Measurements from ENCODE around the gene CELSR1.

The CELSR1 gene

DNA sequence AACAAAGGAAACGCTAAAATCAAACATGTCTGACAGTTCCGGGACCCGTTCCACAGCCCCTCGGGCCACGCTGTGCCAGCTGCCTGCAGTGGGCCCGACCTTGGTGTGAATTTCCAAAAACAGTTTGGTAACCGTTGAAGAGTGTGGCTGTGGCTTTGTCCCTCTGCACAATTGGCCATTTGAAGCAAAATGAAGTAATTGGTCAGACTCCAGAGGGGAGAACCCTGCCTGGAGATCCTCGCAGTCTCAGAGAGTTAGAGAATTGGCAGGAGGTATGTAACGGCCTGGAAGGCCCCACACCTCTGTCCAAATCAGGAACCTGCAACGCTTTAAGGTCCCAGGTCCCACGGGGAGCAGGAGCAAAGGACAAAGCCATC, 175.6 kb downstream of the CELSR1 start:
- H3K9me3 ChIP-seq (ENCODE audit: insufficient read depth, low read depth, low read length), result no peaks in the 10 kb centered on the region
- H2AFZ ChIP-seq (ENCODE audit: insufficient read depth, low read length, poor library complexity), result no peak overlapping the region
- H3K27ac ChIP-seq (ENCODE audit: low read depth, low read length), result no peak overlapping the region
- no peak overlapping the region for H2AK5ac ChIP-seq (ENCODE audit: low read length)
- H3K27me3 ChIP-seq (ENCODE audit: insufficient read depth, low read length), result no peaks in the 10 kb centered on the region
- H3K36me3 ChIP-seq (ENCODE audit: control insufficient read depth in 1 of 2, insufficient read depth in 2 of 2, low read length in 2 of 2), result peaks cover 45 to 58% of the 10 kb centered on the region in 2 experiments
- H4K12ac ChIP-seq (ENCODE audit: low read depth, low read length), result no peak overlapping the region
- H2BK5ac ChIP-seq (ENCODE audit: low read depth, low read length, poor library complexity), result no peak overlapping the region
- H3K14ac ChIP-seq (ENCODE audit: low read length), result no peak overlapping the region
- no peak overlapping the region for H3K4me3 ChIP-seq (ENCODE audit: low read depth, low read length)
- no peak overlapping the region for H2BK120ac ChIP-seq (ENCODE audit: insufficient read depth, low read length, poor library complexity)
- no peaks in the 10 kb centered on the region for H3K79me2 ChIP-seq (ENCODE audit: control insufficient read depth, insufficient read depth, low read length, poor library complexity)
- no peak overlapping the region for H3K23ac ChIP-seq (ENCODE audit: low read length)
- H3K4me2 ChIP-seq (ENCODE audit: low read length), result no peak overlapping the region
- no peak for DNase-seq
- no peak overlapping the region for H2BK12ac ChIP-seq (ENCODE audit: low read length)
- peaks cover 0 to 1% of the 10 kb centered on the region in 2 experiments for H3K4me1 ChIP-seq (ENCODE audit: control insufficient read depth in 1 of 2, insufficient read depth in 2 of 2, low read length in 2 of 2)
- no peak overlapping the region for H3K18ac ChIP-seq (ENCODE audit: low read length)
- H3K9ac ChIP-seq (ENCODE audit: low read length), result peak overlapping the region; percentile 25
- no peak overlapping the region for H4K8ac ChIP-seq (ENCODE audit: low read depth, low read length)
- H3K4ac ChIP-seq (ENCODE audit: low read depth, low read length), result no peak overlapping the region
- no CpG with 5 or more reads among the region's 11 CpGs for WGBS (ENCODE audit: extremely low coverage, insufficient coverage, insufficient read length)
- no peaks in the 10 kb centered on the region for H3K79me1 ChIP-seq (ENCODE audit: low read length)
- no peak overlapping the region for H4K91ac ChIP-seq (ENCODE audit: low read depth, low read length)

DNA sequence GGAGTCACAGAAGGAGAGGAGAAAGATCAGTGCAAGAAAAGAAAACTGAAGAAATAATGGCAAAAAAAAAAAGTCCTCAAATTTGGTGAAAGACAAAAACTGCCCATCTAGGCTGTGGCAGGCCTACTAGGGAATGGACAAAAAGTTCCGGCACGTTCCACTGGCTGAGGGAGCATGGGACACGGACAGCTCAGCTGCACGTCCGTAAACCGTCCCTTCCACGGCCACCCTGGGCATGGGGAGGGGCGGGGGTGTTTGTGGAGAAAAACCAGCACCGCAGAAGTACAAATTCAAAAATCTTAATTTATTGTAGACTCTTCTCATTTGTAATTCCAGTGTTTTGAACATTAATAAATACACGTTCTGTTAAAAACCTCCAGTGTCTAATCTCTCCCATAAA, 176.5 kb downstream of the CELSR1 start:
- H3K14ac ChIP-seq (ENCODE audit: low read length), result no peak overlapping the region
- no peak overlapping the region for H2AFZ ChIP-seq (ENCODE audit: insufficient read depth, low read length, poor library complexity)
- no peak overlapping the region for H4K8ac ChIP-seq (ENCODE audit: low read depth, low read length)
- DNase-seq, result no peak
- peaks cover 0 to 1% of the 10 kb centered on the region in 2 experiments for H3K4me1 ChIP-seq (ENCODE audit: control insufficient read depth in 1 of 2, insufficient read depth in 2 of 2, low read length in 2 of 2)
- no peak overlapping the region for H3K18ac ChIP-seq (ENCODE audit: low read length)
- no peak overlapping the region for H4K91ac ChIP-seq (ENCODE audit: low read depth, low read length)
- H3K9ac ChIP-seq (ENCODE audit: low read length), result no peak overlapping the region
- no peak overlapping the region for H3K27ac ChIP-seq (ENCODE audit: low read depth, low read length)
- H3K79me1 ChIP-seq (ENCODE audit: low read length), result no peaks in the 10 kb centered on the region
- no peak overlapping the region for H2AK5ac ChIP-seq (ENCODE audit: low read length)
- no peaks in the 10 kb centered on the region for H3K27me3 ChIP-seq (ENCODE audit: insufficient read depth, low read length)
- no peak overlapping the region for H3K4ac ChIP-seq (ENCODE audit: low read depth, low read length)
- no peak overlapping the region for H2BK120ac ChIP-seq (ENCODE audit: insufficient read depth, low read length, poor library complexity)
- no peak overlapping the region for H3K23ac ChIP-seq (ENCODE audit: low read length)
- no peaks in the 10 kb centered on the region for H3K79me2 ChIP-seq (ENCODE audit: control insufficient read depth, insufficient read depth, low read length, poor library complexity)
- no peak overlapping the region for H4K12ac ChIP-seq (ENCODE audit: low read depth, low read length)
- WGBS (ENCODE audit: extremely low coverage, insufficient coverage, insufficient read length), result no CpG with 5 or more reads among the region's 10 CpGs
- H3K36me3 ChIP-seq (ENCODE audit: control insufficient read depth in 1 of 2, insufficient read depth in 2 of 2, low read length in 2 of 2), result peaks cover 54 to 62% of the 10 kb centered on the region in 2 experiments
- H3K9me3 ChIP-seq (ENCODE audit: insufficient read depth, low read depth, low read length), result no peaks in the 10 kb centered on the region
- H3K4me2 ChIP-seq (ENCODE audit: low read length), result no peak overlapping the region
- no peak overlapping the region for H2BK12ac ChIP-seq (ENCODE audit: low read length)
- no peak overlapping the region for H3K4me3 ChIP-seq (ENCODE audit: low read depth, low read length)
- H2BK5ac ChIP-seq (ENCODE audit: low read depth, low read length, poor library complexity), result no peak overlapping the region

DNA sequence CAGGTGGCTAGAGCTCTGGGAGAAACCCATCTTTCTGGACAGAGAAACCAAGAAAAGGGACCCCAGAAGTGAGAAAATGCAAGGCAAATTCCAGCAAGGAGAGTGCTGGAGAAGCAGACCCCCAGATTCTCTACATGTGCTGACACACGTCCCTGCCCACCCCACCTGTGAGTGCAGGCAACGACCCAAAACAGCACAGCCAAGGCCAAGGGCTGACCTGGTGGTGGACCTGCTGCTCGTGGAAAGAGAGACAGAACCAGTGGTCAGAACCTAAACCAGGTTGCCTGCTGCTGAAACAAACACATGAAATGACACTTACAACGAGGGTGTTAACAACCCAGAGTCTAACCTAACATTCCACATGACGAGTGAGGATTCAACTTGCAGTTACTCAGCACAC, 177.3 kb downstream of the CELSR1 start:
- no peaks in the 10 kb centered on the region for H3K79me2 ChIP-seq (ENCODE audit: control insufficient read depth, insufficient read depth, low read length, poor library complexity)
- no peak overlapping the region for H3K23ac ChIP-seq (ENCODE audit: low read length)
- H2AFZ ChIP-seq (ENCODE audit: insufficient read depth, low read length, poor library complexity), result no peak overlapping the region
- H3K27ac ChIP-seq (ENCODE audit: low read depth, low read length), result no peak overlapping the region
- H3K27me3 ChIP-seq (ENCODE audit: insufficient read depth, low read length), result no peaks in the 10 kb centered on the region
- H3K14ac ChIP-seq (ENCODE audit: low read length), result no peak overlapping the region
- H3K36me3 ChIP-seq (ENCODE audit: control insufficient read depth in 1 of 2, insufficient read depth in 2 of 2, low read length in 2 of 2), result peaks cover 53 to 66% of the 10 kb centered on the region in 2 experiments
- WGBS (ENCODE audit: extremely low coverage, insufficient coverage, insufficient read length), result no CpG with 5 or more reads among the region's 5 CpGs
- H3K4ac ChIP-seq (ENCODE audit: low read depth, low read length), result no peak overlapping the region
- no peak overlapping the region for H2BK5ac ChIP-seq (ENCODE audit: low read depth, low read length, poor library complexity)
- H3K4me2 ChIP-seq (ENCODE audit: low read length), result no peak overlapping the region
- peaks cover 0 to 1% of the 10 kb centered on the region in 2 experiments for H3K4me1 ChIP-seq (ENCODE audit: control insufficient read depth in 1 of 2, insufficient read depth in 2 of 2, low read length in 2 of 2)
- no peak overlapping the region for H4K8ac ChIP-seq (ENCODE audit: low read depth, low read length)
- no peaks in the 10 kb centered on the region for H3K9me3 ChIP-seq (ENCODE audit: insufficient read depth, low read depth, low read length)
- H2AK5ac ChIP-seq (ENCODE audit: low read length), result no peak overlapping the region
- no peak overlapping the region for H3K4me3 ChIP-seq (ENCODE audit: low read depth, low read length)
- DNase-seq, result no peak
- H2BK12ac ChIP-seq (ENCODE audit: low read length), result no peak overlapping the region
- no peak overlapping the region for H2BK120ac ChIP-seq (ENCODE audit: insufficient read depth, low read length, poor library complexity)
- H4K12ac ChIP-seq (ENCODE audit: low read depth, low read length), result no peak overlapping the region
- H3K79me1 ChIP-seq (ENCODE audit: low read length), result no peaks in the 10 kb centered on the region
- no peak overlapping the region for H3K18ac ChIP-seq (ENCODE audit: low read length)
- H3K9ac ChIP-seq (ENCODE audit: low read length), result no peak overlapping the region
- H4K91ac ChIP-seq (ENCODE audit: low read depth, low read length), result no peak overlapping the region

DNA sequence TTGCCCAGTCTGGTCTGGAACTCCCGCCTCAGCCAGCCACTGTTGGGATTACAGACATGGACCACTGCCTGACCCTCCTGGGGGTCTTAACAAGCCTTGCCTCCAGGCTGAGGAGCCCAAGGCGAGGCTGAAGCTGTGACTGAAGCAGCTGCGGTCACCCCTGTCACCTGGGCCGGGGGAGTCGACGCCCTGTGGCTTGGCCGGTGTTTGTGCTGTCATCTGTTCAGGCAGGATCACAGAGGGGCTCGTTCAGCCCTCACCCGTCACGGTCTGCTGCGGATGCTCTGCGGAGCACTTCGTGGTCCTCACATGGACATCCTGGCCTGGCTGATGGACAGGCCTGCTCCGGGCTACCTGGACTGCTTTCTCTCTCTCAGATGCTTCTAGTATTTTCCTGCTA, 178.1 kb downstream of the CELSR1 start:
- Histone ChIP-seq H4K8ac (ENCODE audit: low read depth, low read length) (no peak overlapping the region), H3K9me3 (ENCODE audit: insufficient read depth, low read depth, low read length) (no peaks in the 10 kb centered on the region), H3K36me3 (ENCODE audit: control insufficient read depth in 1 of 2, insufficient read depth in 2 of 2, low read length in 2 of 2) (peaks cover 53 to 66% of the 10 kb centered on the region in 2 experiments), H2BK12ac (ENCODE audit: low read length) (no peak overlapping the region), H2AK5ac (ENCODE audit: low read length) (no peak overlapping the region), H3K18ac (ENCODE audit: low read length) (no peak overlapping the region), H4K91ac (ENCODE audit: low read depth, low read length) (no peak overlapping the region), H3K4me3 (ENCODE audit: low read depth, low read length) (no peak overlapping the region), H3K4me2 (ENCODE audit: low read length) (no peak overlapping the region), H3K9ac (ENCODE audit: low read length) (no peak overlapping the region), H2BK5ac (ENCODE audit: low read depth, low read length, poor library complexity) (no peak overlapping the region), H3K4ac (ENCODE audit: low read depth, low read length) (no peak overlapping the region), H3K27me3 (ENCODE audit: insufficient read depth, low read length) (no peaks in the 10 kb centered on the region), H2BK120ac (ENCODE audit: insufficient read depth, low read length, poor library complexity) (no peak overlapping the region), H3K23ac (ENCODE audit: low read length) (no peak overlapping the region), H3K79me2 (ENCODE audit: control insufficient read depth, insufficient read depth, low read length, poor library complexity) (no peaks in the 10 kb centered on the region), H3K27ac (ENCODE audit: low read depth, low read length) (no peak overlapping the region), H4K12ac (ENCODE audit: low read depth, low read length) (no peak overlapping the region), H3K4me1 (ENCODE audit: control insufficient read depth in 1 of 2, insufficient read depth in 2 of 2, low read length in 2 of 2) (peaks cover 0 to 1% of the 10 kb centered on the region in 2 experiments), H3K14ac (ENCODE audit: low read length) (no peak overlapping the region), H2AFZ (ENCODE audit: insufficient read depth, low read length, poor library complexity) (no peak overlapping the region), H3K79me1 (ENCODE audit: low read length) (no peaks in the 10 kb centered on the region)
- WGBS (ENCODE audit: extremely low coverage, insufficient coverage, insufficient read length), result no CpG with 5 or more reads among the region's 14 CpGs
- no peak for DNase-seq

Data from trophoblast cell (in vitro differentiated cells and primary cell).